ENCODE results near the gene SYNE2.

- TF ChIP-seq CTCF (IDR thresholded peaks at IDR 0.05; ENCODE audit: insufficient read depth, low read depth, low read length) (no peak), EZH2 (IDR thresholded peaks at IDR 0.05; ENCODE audit: insufficient read depth, low read length) (no peak)
Observed at GRCh38 chr14:63995285-63995684, 142.5 kb downstream of the SYNE2 start.

Data from astrocyte (in vitro differentiated cells and primary cell).